Smooth muscle cell (in vitro differentiated cells): Measurements from ENCODE around the gene GCNT2. TPM values are rescaled to one million over a fixed set of nuclear protein-coding genes. Genes with fewer than 3 reads are reported as not detected.

Source experiments
- DNase-seq: peaks from one replicate; lab custom pipeline; 2025; ENCODE audit not compliant: unreplicated experiment; lab: John Stamatoyannopoulos, UW
- H2AFZ ChIP-seq: fragments of 200-600 bp; sonication (generic); 2 replicates; pipeline ENCODE4 v1.6.0; 2016; ENCODE audit warnings: antibody characterized with exemption, low read depth, mild to moderate bottlenecking
- H3F3A ChIP-seq: fragments of 200-600 bp; sonication (generic); 2 replicates; pipeline ENCODE4 v1.6.0; 2017; ENCODE audit warnings: antibody characterized with exemption, low read depth
- H3K27ac ChIP-seq: fragments of 200-600 bp; sonication (generic); 2 replicates; pipeline ENCODE4 v1.5.1; 2016; ENCODE audit warnings: low read depth, mild to moderate bottlenecking
- H3K27me3 ChIP-seq: fragments of 200-600 bp; sonication (generic); 2 replicates; pipeline ENCODE4 v1.6.1; 2016; ENCODE audit warnings: low read depth, mild to moderate bottlenecking
- H3K36me3 ChIP-seq: fragments of 200-600 bp; sonication (generic); 2 replicates; pipeline ENCODE4 v1.5.1; 2016; ENCODE audit warnings: low read depth
- H3K4me1 ChIP-seq: fragments of 200-600 bp; sonication (generic); 2 replicates; pipeline ENCODE4 v1.5.1; 2016; ENCODE audit warnings: low read depth
- H3K4me2 ChIP-seq: fragments of 200-600 bp; sonication (generic); 2 replicates; pipeline ENCODE4 v1.6.0; 2016; ENCODE audit warnings: mild to moderate bottlenecking
- H3K4me3 ChIP-seq: fragments of 200-600 bp; sonication (generic); 2 replicates; pipeline ENCODE4 v1.5.1; 2016; ENCODE audit warnings: mild to moderate bottlenecking
- H3K79me2 ChIP-seq: fragments of 200-600 bp; sonication (generic); 2 replicates; pipeline ENCODE4 v1.6.0; 2016; ENCODE audit warnings: low read depth, mild to moderate bottlenecking
- H3K9ac ChIP-seq: fragments of 200-600 bp; sonication (generic); 2 replicates; pipeline ENCODE4 v1.6.0; 2016; ENCODE audit warnings: low read depth
- H3K9me3 ChIP-seq: fragments of 200-600 bp; sonication (generic); replicated peaks from 2 replicates; pipeline ENCODE4 v1.5.1; 2016; ENCODE audit warnings: low read depth
- H4K20me1 ChIP-seq: fragments of 200-600 bp; sonication (generic); 2 replicates; pipeline ENCODE4 v1.6.0; 2016; ENCODE audit warnings: low read depth
- WGBS: methylation state at CpG from one replicate; pipeline ENCODE4 v1.1.7; 2016; ENCODE audit warnings: low lambda C conversion rate; 5-methylcytosine and 5-hydroxymethylcytosine counted together
- polyA plus RNA-seq: library from polyadenylated mRNA; unstranded; fragments of >200 nt; fragmentation: Nextera tagmentation; extraction: Ambion mirVana; gene quantifications from 2 replicates; pipeline ENCODE4 v1.2.1, GENCODE V29; 2016
- total RNA-seq: library from RNA; depleted of rRNA; stranded (reverse); fragments of >200 nt; gene quantifications from 2 replicates; pipeline ENCODE4 v1.2.3, GENCODE V29; 2014
- TF ChIP-seq, protein P1 (sequence below): fragments of 200-600 bp; sonication (generic); IDR thresholded peaks from 2 replicates; pipeline ENCODE4 v1.5.1; 2017; ENCODE audit warnings: borderline replicate concordance, mild to moderate bottlenecking, antibody characterized with exemption; ENCODE audit not compliant: insufficient read depth, poor library complexity, severe bottlenecking

GCNT2 gene
- total and polyA plus RNA-seq, 2 experiments from 2014 or later, result 0.13 to 2.4 TPM

DNA sequence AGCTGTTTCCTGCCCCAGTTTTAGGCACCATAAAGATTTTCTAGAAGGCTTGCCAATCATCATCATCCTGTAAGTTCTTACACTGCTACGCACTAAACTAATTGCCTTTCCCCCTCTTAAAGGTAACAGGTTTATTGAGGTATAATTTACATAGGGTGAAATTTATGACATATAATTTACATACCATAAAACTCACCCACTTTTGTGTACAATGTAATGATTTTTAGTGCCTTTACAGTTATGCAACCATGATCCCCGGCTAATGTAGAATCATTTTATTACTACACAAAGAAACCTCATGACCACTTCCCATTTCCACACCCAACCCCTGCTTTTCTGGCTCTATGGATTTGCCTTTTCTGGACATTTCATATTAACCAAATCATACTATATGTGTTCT lies 21.1 kb downstream of the GCNT2 start:
- Histone ChIP-seq H4K20me1 (no peaks in the 10 kb centered on the region), H3K4me3 (no peak overlapping the region), H2AFZ (no peak overlapping the region), H3K27me3 (no peaks in the 10 kb centered on the region), H3K9ac (no peak overlapping the region), H3K79me2 (no peaks in the 10 kb centered on the region), H3K4me1 (peaks cover 4% of the 10 kb centered on the region), H3K9me3 (no peaks in the 10 kb centered on the region), H3K36me3 (no peaks in the 10 kb centered on the region), H3K27ac (no peak overlapping the region), H3K4me2 (no peak overlapping the region), H3F3A (no peaks in the 10 kb centered on the region)
- WGBS, result 90% methylated on average over 2 of the region's 2 CpGs
- DNase-seq, result no peak
- TF ChIP-seq, protein P1, sequence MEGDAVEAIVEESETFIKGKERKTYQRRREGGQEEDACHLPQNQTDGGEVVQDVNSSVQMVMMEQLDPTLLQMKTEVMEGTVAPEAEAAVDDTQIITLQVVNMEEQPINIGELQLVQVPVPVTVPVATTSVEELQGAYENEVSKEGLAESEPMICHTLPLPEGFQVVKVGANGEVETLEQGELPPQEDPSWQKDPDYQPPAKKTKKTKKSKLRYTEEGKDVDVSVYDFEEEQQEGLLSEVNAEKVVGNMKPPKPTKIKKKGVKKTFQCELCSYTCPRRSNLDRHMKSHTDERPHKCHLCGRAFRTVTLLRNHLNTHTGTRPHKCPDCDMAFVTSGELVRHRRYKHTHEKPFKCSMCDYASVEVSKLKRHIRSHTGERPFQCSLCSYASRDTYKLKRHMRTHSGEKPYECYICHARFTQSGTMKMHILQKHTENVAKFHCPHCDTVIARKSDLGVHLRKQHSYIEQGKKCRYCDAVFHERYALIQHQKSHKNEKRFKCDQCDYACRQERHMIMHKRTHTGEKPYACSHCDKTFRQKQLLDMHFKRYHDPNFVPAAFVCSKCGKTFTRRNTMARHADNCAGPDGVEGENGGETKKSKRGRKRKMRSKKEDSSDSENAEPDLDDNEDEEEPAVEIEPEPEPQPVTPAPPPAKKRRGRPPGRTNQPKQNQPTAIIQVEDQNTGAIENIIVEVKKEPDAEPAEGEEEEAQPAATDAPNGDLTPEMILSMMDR, result no peak

DNA sequence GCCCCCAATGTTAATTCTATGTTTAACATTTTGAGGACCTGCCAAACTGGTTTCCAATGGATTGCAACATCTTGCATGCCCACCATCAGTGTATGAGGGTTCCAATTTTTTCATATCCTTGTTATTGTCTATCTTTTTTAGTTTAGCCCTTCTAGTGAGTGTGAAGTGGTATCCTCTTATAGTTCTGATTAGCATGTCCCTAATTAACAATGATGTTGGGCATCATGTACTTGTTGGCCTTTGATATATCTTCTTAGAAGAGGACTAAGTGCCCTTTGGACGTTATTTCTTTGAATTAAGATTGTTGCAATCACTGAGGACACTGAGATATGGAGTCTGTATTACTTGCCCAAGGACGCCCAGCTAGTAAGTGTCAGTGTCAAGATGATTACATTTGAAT lies 22.3 kb downstream of the GCNT2 start:
- H3K4me1 ChIP-seq, result peaks cover 4% of the 10 kb centered on the region
- no peaks in the 10 kb centered on the region for H3K9me3 ChIP-seq
- no peak for DNase-seq
- H3K27ac ChIP-seq, result no peak overlapping the region
- no peak overlapping the region for H3K9ac ChIP-seq
- H3K4me3 ChIP-seq, result no peak overlapping the region
- TF ChIP-seq, protein P1, result no peak
- no peaks in the 10 kb centered on the region for H3K79me2 ChIP-seq
- no peak overlapping the region for H3K4me2 ChIP-seq
- 95% methylated on average over 2 of the region's 2 CpGs for WGBS
- H2AFZ ChIP-seq, result no peak overlapping the region
- no peaks in the 10 kb centered on the region for H3K36me3 ChIP-seq
- H3F3A ChIP-seq, result no peaks in the 10 kb centered on the region
- no peaks in the 10 kb centered on the region for H3K27me3 ChIP-seq
- H4K20me1 ChIP-seq, result no peaks in the 10 kb centered on the region

DNA sequence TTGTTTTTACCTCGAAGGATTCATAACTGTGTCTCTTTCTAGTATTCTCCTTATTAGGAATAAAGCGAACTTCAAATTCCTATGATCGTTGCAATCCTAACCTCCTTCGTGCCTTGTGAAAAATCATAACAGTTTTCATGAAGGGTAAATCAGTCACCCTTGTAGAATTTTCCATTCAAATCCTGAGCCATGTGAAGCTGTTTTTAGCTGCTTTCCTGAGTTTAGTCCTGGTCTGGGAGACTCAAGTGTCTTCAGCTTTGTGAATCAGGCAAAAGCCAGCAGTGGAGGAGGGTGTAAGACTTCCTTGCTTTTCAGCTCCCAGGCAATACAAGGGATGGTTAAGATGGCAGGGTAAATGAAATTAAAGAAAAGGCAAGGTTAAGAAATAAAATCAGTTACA lies 24.3 kb downstream of the GCNT2 start:
- TF ChIP-seq, protein P1, result no peak
- Histone ChIP-seq H3K9me3 (no peaks in the 10 kb centered on the region), H3K79me2 (no peaks in the 10 kb centered on the region), H4K20me1 (no peaks in the 10 kb centered on the region), H2AFZ (no peak overlapping the region), H3K4me1 (peaks cover 4% of the 10 kb centered on the region), H3K4me2 (no peak overlapping the region), H3F3A (no peaks in the 10 kb centered on the region), H3K9ac (no peak overlapping the region), H3K4me3 (no peak overlapping the region), H3K27ac (no peak overlapping the region), H3K27me3 (no peaks in the 10 kb centered on the region), H3K36me3 (no peaks in the 10 kb centered on the region)
- WGBS, result 89% methylated on average over 4 of the region's 4 CpGs
- no peak for DNase-seq

GRCh38 chr6:10547809-10548208 lies 26.7 kb downstream of the GCNT2 start:
- H3K4me2 ChIP-seq, result no peak overlapping the region
- DNase-seq, result no peak
- H3K36me3 ChIP-seq, result no peaks in the 10 kb centered on the region
- no peaks in the 10 kb centered on the region for H3K27me3 ChIP-seq
- no peak overlapping the region for H3K27ac ChIP-seq
- H3K79me2 ChIP-seq, result no peaks in the 10 kb centered on the region
- no peak overlapping the region for H3K4me3 ChIP-seq
- H3K9me3 ChIP-seq, result no peaks in the 10 kb centered on the region
- no peaks in the 10 kb centered on the region for H3F3A ChIP-seq
- H3K9ac ChIP-seq, result no peak overlapping the region
- no peak overlapping the region for H2AFZ ChIP-seq
- peaks cover 4% of the 10 kb centered on the region for H3K4me1 ChIP-seq
- TF ChIP-seq, protein P1, result no peak
- no peaks in the 10 kb centered on the region for H4K20me1 ChIP-seq
